Measurements from ENCODE around the gene DCTN1.
"Not testable (repeated sequence)": the region's sequence is repeated elsewhere in the genome, so short reads cannot be mapped to it uniquely, and the experiment has no call there.

The DCTN1 gene

DNA sequence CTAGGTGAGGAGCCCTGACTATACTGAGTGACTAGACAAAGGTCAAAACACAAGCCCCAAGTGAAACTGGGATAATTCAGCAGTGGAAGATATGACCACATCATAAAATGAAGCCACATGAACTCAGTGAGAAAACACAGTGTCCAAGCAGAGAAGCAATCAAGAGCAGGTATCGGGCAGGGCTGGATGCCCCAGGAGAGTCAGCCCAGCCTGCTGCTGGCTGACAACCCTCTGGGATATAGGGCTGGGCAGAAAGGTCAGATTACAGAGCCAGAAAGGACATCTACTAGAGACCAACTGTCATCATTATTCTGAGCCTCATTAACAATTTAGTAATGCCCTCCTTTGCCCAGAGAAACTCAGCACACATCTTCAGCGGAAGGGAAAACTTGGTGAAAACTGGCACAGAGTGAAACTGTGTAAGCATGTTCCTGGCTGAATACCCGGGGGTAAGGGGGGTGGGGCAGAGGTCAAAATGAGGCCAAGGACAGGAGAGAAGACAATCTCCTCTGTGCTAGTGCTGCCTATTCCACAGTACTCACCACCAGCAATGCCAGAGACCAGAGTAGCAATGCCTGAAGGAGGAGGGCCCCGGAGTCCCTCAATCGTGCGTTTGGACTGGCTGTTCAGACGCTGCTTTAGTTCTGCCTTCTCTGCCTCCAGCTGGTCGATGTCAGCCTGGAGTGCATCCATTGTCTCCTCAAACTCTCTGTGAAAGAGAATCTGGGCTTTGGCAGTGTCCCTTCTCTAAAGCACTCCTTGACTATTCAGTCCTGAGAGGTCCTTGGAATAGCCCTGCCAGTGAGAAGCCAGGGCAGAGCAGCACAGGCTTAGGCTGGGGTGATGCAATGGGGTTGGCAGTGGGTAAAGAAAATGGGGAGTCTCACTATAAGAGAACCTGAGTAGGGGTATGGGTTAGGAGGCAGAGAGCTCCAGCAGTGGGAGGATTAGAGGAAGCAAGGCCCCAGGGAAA is 15.3 kb downstream of the DCTN1 start:
- no peak for DNase-seq (ENCODE audit: insufficient read length, low spot score)
- FAIRE-seq = no peak

DNA sequence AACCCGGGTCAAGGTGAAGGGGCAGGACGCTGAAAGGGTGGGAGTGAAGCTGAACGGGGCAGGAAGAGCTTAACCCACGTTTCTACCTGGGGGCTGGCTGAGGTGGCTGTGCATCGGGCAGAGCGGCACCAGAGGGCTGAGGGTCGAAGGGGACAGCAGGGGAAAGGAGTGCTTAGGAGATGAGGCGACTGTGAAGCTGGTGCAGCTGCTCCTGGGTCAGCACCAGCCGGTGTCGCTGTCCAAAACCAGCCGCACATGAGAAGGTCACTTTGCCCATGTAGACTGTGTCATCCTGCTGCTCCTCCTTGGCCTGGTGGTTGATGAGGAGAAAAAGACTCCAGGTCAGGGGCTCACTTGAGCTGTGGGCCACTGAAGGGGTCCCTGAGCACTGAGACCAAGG is 18.8 kb downstream of the DCTN1 start:
- TF ChIP-seq POU2F2 (IDR thresholded peaks at IDR 0.05; ENCODE audit: low read depth, low read length) (no peak), TAF1 (IDR thresholded peaks at IDR 0.05; ENCODE audit: low read depth, low read length) (no peak)
- DNase-seq (ENCODE audit: insufficient read length, low spot score) = no peak
- no peak for FAIRE-seq

More for the DNA sequence above, 15.3 kb downstream of the DCTN1 start:
- TF ChIP-seq PAX5 (IDR thresholded peaks at IDR 0.05; ENCODE audit: insufficient read depth, low read length, severe bottlenecking) = no peak
- TF ChIP-seq POLR2AphosphoS5 (IDR thresholded peaks at IDR 0.05; ENCODE audit: low read depth, low read length) = no peak
- no peak for TF ChIP-seq SPI1 (IDR thresholded peaks at IDR 0.05; ENCODE audit: low read depth, low read length)
- TF ChIP-seq POLR2A (IDR thresholded peaks at IDR 0.05; ENCODE audit: low read depth, low read length) = no peak
- TF ChIP-seq TAF1 (IDR thresholded peaks at IDR 0.05; ENCODE audit: low read depth, low read length) = no peak
- TF ChIP-seq POU2F2 (IDR thresholded peaks at IDR 0.05; ENCODE audit: low read depth, low read length) = no peak

DNA sequence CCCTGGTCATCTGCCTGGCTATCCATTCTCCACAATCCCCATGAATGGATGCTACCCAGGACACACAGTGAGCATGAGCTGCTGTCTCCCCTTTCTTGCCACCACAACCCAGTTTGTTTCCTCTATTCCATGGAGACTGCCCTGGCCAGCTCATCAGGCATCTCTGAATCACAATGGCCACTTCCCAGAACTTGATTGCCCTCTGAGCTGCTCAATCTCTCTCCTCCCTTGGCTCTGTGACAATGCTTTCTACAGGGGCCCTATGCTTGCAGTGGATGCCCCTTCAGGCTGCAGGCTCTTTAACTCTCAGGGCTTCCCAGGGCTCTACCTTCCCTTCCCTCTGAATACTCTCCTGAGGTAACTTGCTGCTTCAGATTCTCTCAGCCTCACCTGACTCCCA is 22.5 kb downstream of the DCTN1 start:
- FAIRE-seq (no peak), DNase-seq (ENCODE audit: insufficient read length, low spot score) (no peak)
- no peak for TF ChIP-seq POU2F2 (IDR thresholded peaks at IDR 0.05; ENCODE audit: low read depth, low read length)
- no peak for TF ChIP-seq PAX5 (IDR thresholded peaks at IDR 0.05; ENCODE audit: insufficient read depth, low read length, severe bottlenecking)
- no peak for TF ChIP-seq TAF1 (IDR thresholded peaks at IDR 0.05; ENCODE audit: low read depth, low read length)
- TF ChIP-seq POLR2AphosphoS5 (IDR thresholded peaks at IDR 0.05; ENCODE audit: low read depth, low read length) = no peak
- TF ChIP-seq SPI1 (IDR thresholded peaks at IDR 0.05; ENCODE audit: low read depth, low read length) = no peak
- TF ChIP-seq POLR2A (IDR thresholded peaks at IDR 0.05; ENCODE audit: low read depth, low read length) = no peak

DNA sequence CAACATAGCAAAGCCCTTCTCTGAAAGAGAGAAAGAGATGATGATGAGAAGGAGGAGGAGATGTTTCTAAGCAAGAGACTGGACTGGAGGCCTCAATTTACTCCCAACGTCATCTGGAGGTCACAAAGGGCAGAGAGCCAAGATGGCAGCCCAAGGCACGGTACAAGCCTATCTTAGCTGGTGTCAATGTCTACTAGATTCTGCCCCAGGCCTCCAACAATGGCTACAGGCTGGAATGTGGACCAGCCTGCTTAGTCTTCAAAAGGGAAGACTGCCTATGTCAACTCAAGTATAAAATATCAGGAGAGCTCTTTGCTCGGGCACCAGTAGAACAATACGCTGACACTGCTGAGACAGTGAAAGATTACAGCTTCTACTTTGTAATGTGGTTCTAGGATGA is 30.2 kb downstream of the DCTN1 start:
- DNase-seq (ENCODE audit: insufficient read length, low spot score) (no peak), FAIRE-seq (no peak)
- no peak for TF ChIP-seq POLR2A (IDR thresholded peaks at IDR 0.05; ENCODE audit: low read depth, low read length)
- TF ChIP-seq POU2F2 (IDR thresholded peaks at IDR 0.05; ENCODE audit: low read depth, low read length) = no peak
- TF ChIP-seq SPI1 (IDR thresholded peaks at IDR 0.05; ENCODE audit: low read depth, low read length) = no peak
- no peak for TF ChIP-seq PAX5 (IDR thresholded peaks at IDR 0.05; ENCODE audit: insufficient read depth, low read length, severe bottlenecking)
- TF ChIP-seq POLR2AphosphoS5 (IDR thresholded peaks at IDR 0.05; ENCODE audit: low read depth, low read length) = no peak
- TF ChIP-seq TAF1 (IDR thresholded peaks at IDR 0.05; ENCODE audit: low read depth, low read length) = no peak

DNA sequence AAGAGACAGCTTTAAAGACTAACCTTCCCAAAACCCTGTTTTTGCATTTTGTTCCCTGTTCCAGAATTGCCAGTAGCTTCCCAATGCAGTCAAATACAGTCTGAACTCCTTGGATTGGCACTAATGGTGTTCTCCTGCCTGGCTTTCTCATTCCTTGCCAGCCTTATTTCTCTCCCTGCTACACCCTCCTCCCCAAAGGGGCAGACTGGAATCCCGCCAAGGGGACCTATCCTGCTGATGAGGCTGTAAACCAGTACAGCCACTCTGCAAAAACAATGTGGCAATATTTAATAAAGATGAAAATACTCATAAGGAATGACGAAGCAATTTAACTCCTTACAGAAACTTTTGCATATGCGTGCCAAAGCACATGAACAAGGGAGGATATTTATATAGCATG is 32.4 kb downstream of the DCTN1 start:
- no peak for TF ChIP-seq POLR2A (IDR thresholded peaks at IDR 0.05; ENCODE audit: low read depth, low read length)
- TF ChIP-seq SPI1 (IDR thresholded peaks at IDR 0.05; ENCODE audit: low read depth, low read length) = no peak
- TF ChIP-seq POU2F2 (IDR thresholded peaks at IDR 0.05; ENCODE audit: low read depth, low read length) = no peak
- no peak for TF ChIP-seq POLR2AphosphoS5 (IDR thresholded peaks at IDR 0.05; ENCODE audit: low read depth, low read length)
- TF ChIP-seq PAX5 (IDR thresholded peaks at IDR 0.05; ENCODE audit: insufficient read depth, low read length, severe bottlenecking) = no peak
- TF ChIP-seq TAF1 (IDR thresholded peaks at IDR 0.05; ENCODE audit: low read depth, low read length) = no peak
- FAIRE-seq = no peak

DNA sequence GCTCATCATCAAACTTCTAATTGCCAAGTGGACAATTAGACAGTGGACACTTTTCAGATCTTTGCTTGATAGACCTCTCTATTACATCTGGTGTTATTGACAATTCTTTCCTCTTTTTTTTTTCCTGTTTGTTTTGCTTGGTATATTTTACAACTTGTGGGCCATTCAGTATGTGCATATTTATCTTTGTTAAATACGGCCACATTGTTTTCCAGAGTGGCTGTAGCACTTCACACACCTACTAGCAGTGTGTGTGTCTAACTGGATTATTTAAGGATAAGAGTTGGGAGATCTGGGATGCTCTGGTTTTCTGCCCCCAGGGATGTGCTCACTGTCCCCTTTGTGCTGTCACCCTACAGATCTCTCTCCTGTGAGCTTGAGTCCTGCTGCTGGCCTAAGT is 32.8 kb downstream of the DCTN1 start:
- DNase-seq (ENCODE audit: insufficient read length, low spot score) (no peak), FAIRE-seq (no peak)
- TF ChIP-seq TAF1 (IDR thresholded peaks at IDR 0.05; ENCODE audit: low read depth, low read length) (no peak), POLR2AphosphoS5 (IDR thresholded peaks at IDR 0.05; ENCODE audit: low read depth, low read length) (no peak), SPI1 (IDR thresholded peaks at IDR 0.05; ENCODE audit: low read depth, low read length) (no peak)

More for the DNA sequence above, 32.4 kb downstream of the DCTN1 start:
- no peak for DNase-seq (ENCODE audit: insufficient read length, low spot score)

DNA sequence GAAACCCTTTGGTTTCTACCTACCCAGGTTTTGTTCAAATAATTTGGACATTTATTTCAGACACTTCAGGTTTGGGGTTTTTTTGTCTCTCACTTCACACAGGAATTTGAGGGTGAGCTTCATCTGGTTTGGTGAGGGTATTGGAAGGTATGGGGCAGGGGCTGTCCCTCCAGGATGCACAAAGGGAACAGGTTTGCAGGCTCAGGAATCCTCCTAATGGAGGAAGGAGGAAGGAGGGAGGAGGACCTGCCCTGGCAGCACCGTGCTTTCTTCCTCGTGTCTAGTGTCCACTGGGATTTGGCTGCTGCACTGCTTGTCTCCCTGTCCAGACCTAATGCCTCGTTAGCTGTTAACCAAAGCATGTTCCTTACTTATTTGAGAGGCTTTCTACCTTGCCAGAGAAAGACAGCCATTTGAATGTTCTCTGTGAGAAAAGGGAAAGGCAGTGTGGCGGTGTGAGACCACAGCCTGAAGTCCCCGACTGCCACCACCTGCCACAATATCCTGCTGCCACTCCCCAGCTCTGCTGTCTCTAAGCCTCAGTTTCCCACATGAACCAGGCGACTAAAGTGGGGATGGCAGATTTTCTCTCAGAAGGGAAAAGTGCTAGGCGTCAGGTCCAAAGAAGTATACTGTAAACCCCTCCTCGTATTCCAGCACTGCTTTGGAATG is 34.7 kb downstream of the DCTN1 start:
- no peak for DNase-seq (ENCODE audit: insufficient read length, low spot score)
- FAIRE-seq = no peak
- TF ChIP-seq POLR2AphosphoS5 (IDR thresholded peaks at IDR 0.05; ENCODE audit: low read depth, low read length) (no peak), PAX5 (IDR thresholded peaks at IDR 0.05; ENCODE audit: insufficient read depth, low read length, severe bottlenecking) (no peak), POU2F2 (IDR thresholded peaks at IDR 0.05; ENCODE audit: low read depth, low read length) (no peak), SPI1 (IDR thresholded peaks at IDR 0.05; ENCODE audit: low read depth, low read length) (no peak), TAF1 (IDR thresholded peaks at IDR 0.05; ENCODE audit: low read depth, low read length) (no peak), POLR2A (IDR thresholded peaks at IDR 0.05; ENCODE audit: low read depth, low read length) (no peak)

DNA sequence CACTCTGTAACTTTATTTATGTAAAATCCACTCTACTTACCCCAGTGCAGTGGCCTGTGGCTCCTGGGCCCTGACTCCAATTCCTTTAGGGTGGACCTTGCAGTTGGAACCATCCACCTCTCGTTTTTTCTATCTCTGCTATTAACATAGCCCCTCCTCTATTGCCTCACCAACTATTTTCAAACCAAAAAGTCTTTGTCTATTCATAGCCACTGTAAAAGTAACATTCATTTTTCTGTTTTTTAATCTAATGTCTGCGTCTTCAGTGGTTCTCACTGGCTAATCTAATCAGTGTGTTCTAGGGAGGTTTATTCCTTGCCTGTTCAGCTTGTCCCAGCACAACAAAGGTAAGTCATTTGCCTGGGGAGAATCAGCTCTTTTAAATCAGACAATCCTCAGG is 36.8 kb downstream of the DCTN1 start, which contains the start of gene SLC4A5:
Gene SLC4A5, minus strand, starts transcription at position 101 of the 400 bp plus-strand sequence. CDS start 28,393 bp downstream, outside the sequence.
- no peak for FAIRE-seq
- DNase-seq (ENCODE audit: insufficient read length, low spot score) = no peak
- TF ChIP-seq POU2F2 (IDR thresholded peaks at IDR 0.05; ENCODE audit: low read depth, low read length) (no peak), POLR2A (IDR thresholded peaks at IDR 0.05; ENCODE audit: low read depth, low read length) (no peak), SPI1 (IDR thresholded peaks at IDR 0.05; ENCODE audit: low read depth, low read length) (no peak), POLR2AphosphoS5 (IDR thresholded peaks at IDR 0.05; ENCODE audit: low read depth, low read length) (no peak), TAF1 (IDR thresholded peaks at IDR 0.05; ENCODE audit: low read depth, low read length) (no peak), PAX5 (IDR thresholded peaks at IDR 0.05; ENCODE audit: insufficient read depth, low read length, severe bottlenecking) (no peak)

DNA sequence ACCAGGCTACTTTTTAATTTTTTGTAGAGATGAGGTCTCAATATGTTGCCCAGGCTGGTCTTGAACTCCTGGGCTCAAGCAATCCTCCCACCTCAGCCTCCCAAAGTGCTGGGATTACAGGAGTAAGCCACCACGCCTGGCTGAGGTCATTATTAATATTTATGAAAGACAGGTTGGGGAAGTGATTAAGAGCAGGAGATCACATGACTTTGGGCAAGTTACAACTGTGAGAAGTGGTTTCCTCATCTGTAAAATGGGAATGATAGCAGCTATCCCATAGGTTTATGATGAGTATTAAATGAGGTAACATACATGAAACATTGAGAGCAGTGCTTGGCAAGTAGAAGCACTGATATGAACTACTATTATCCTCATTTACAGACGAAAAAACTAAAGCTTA is 43.9 kb downstream of the DCTN1 start:
- not testable (repeated sequence) for FAIRE-seq; DNase-seq (ENCODE audit: insufficient read length, low spot score)

DNA sequence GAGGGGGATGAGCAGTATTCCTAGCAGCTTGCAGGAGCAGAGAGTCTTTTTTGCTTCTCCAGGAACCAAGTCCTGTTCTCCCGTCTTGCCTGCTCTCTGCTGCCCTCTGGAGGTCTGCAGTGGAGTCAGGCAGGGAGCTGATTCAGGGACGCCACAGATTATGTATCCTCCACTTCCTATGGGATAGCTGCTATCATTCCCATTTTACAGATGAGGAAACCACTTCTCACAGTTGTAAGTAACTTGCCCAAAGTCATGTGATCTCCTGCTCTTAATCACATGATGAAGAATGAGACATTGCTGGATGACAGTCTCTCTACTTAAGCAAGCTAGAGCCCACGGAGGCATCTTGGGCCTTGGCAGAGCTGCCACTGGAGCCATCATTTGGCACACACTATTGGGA is 45.2 kb downstream of the DCTN1 start:
- DNase-seq (ENCODE audit: insufficient read length, low spot score) (peak; percentile 29), FAIRE-seq (peak; percentile 45)
- TF ChIP-seq TAF1 (IDR thresholded peaks at IDR 0.05; ENCODE audit: low read depth, low read length) = no peak
- no peak for TF ChIP-seq PAX5 (IDR thresholded peaks at IDR 0.05; ENCODE audit: insufficient read depth, low read length, severe bottlenecking)
- TF ChIP-seq POLR2AphosphoS5 (IDR thresholded peaks at IDR 0.05; ENCODE audit: low read depth, low read length) = no peak
- TF ChIP-seq POLR2A (IDR thresholded peaks at IDR 0.05; ENCODE audit: low read depth, low read length) = no peak
- TF ChIP-seq SPI1 (IDR thresholded peaks at IDR 0.05; ENCODE audit: low read depth, low read length) = no peak
- TF ChIP-seq POU2F2 (IDR thresholded peaks at IDR 0.05; ENCODE audit: low read depth, low read length) = no peak
